Kidney (tissue), 14 donors: ENCODE data around the gene WNK4. TPM values are rescaled to one million over a fixed set of nuclear protein-coding genes. Genes with fewer than 3 reads are reported as not detected.

ENCODE experiments used
- DNase-seq, 5 donors: peaks; one replicate each; pipeline ENCODE4 v3.0.0-alpha.2; 2013 to 2020
- FAIRE-seq: peaks from 2 replicates; lab custom pipeline; 2012; peaks lifted over from hg19 to GRCh38; lab: Jason Lieb, UNC
- H3K27ac ChIP-seq, 2 donors: one replicate each; pipeline ENCODE4 v1.7.0; 2013; ENCODE audit warnings: low read depth in 2 of 2, low read length in 2 of 2, inconsistent platforms in 1 of 2
- H3K27me3 ChIP-seq: one replicate; pipeline ENCODE4 v1.7.1; 2013; ENCODE audit warnings: low read length, inconsistent platforms; ENCODE audit not compliant: control insufficient read depth, insufficient read depth
- H3K36me3 ChIP-seq, 3 donors: one replicate each; pipeline versions ENCODE4 v1.7.0 to v1.7.1; 2013; ENCODE audit warnings: low read length in 3 of 3, control low read depth in 1 of 3, inconsistent platforms in 1 of 3; ENCODE audit not compliant: insufficient read depth in 3 of 3, control insufficient read depth in 2 of 3
- H3K4me1 ChIP-seq, 3 donors: one replicate each; pipeline versions ENCODE4 v1.7.0 to v1.7.1; 2013; ENCODE audit warnings: low read length in 3 of 3, inconsistent platforms in 1 of 3, low read depth in 1 of 3; ENCODE audit not compliant: control insufficient read depth in 2 of 3, insufficient read depth in 2 of 3
- H3K4me3 ChIP-seq, 3 donors: one replicate each; pipeline versions ENCODE4 v1.7.0 to v1.8.1; 2013; ENCODE audit warnings: low read length in 3 of 3, control low read depth in 1 of 3, inconsistent platforms in 1 of 3
- H3K9ac ChIP-seq, 3 donors: one replicate each; pipeline versions ENCODE4 v1.7.0 to v1.7.1; 2013; ENCODE audit warnings: low read length in 3 of 3, control low read depth in 1 of 3, inconsistent platforms in 1 of 3
- H3K9me3 ChIP-seq, 3 donors: one replicate each; pipeline versions ENCODE4 v1.7.0 to v1.7.1; 2013; ENCODE audit warnings: low read length in 3 of 3, control low read depth in 1 of 3, inconsistent platforms in 1 of 3; ENCODE audit not compliant: control insufficient read depth in 2 of 3, insufficient read depth in 1 of 3
- CTCF ChIP-seq: IDR thresholded peaks from 3 replicates; pipeline ENCODE4 v1.5.1; 2012; ENCODE audit warnings: mild to moderate bottlenecking, moderate library complexity, borderline replicate concordance; ENCODE audit not compliant: insufficient read depth; ENCODE audit errors: extremely low read depth
- intact Hi-C: fragments of 100-400 bp; cut with DNase I; formaldehyde crosslinking; loops from one replicate; pipeline ENCODE4 v1.11.1; 2022
- polyA plus RNA-seq: library from polyadenylated mRNA; stranded (reverse); fragments of 350-450 nt; fragmentation: Illumina TruSeq; extraction: RNeasy Lipid Tissue Mini Kit (QIAGEN cat#74804); gene quantifications from one replicate; pipeline ENCODE4 v1.2.3, GENCODE V29; 2014; ENCODE audit warnings: low read depth, low replicate concordance; ENCODE audit not compliant: insufficient read depth
- total RNA-seq: library from RNA; stranded (reverse); fragmentation: NEBNext Ultra II Directional; extraction: Animal tissue kit (Norgen Biotek cat#: 25700); gene quantifications from one replicate; pipeline ENCODE4 v1.2.1, GENCODE V29; 2021
- donor health status: control.
- donor health status: control.
- donor health status: control.
- donor health status: control.
- donor health status: control.
- donor health status: DM: yes; HTN: yes; CAD: no.
- donor health status: Normal renal cell carcinoma (clear cell type).

WNK4 gene
- total and polyA plus RNA-seq, 2 donors from 2014 or later, result 14.9 to 26.4 TPM

- peaks cover 6 to 18% (median 15%) of the 10 kb centered on the region in 3 donors for H3K4me1 ChIP-seq
- H3K9ac ChIP-seq, result no peak overlapping the region
- FAIRE-seq (no peak), DNase-seq (no peak)
- no peaks in the 10 kb centered on the region for H3K27me3 ChIP-seq
- H3K9me3 ChIP-seq, result no peaks in the 10 kb centered on the region
- intact Hi-C loops, result no loop called here
- no peak overlapping the region for H3K27ac ChIP-seq
- no peak overlapping the region for H3K4me3 ChIP-seq
- no peaks in the 10 kb centered on the region for H3K36me3 ChIP-seq
- no peak for TF ChIP-seq CTCF
Observed at GRCh38 chr17:42748202-42748907, 32.1 kb upstream of the WNK4 start.

GRCh38 chr17:42748908-42749798 lies 31.3 kb upstream of the WNK4 start:
- H3K9me3 ChIP-seq, result no peaks in the 10 kb centered on the region
- FAIRE-seq (no peak), DNase-seq (no peak)
- H3K4me3 ChIP-seq, result no peak overlapping the region
- no peak overlapping the region for H3K9ac ChIP-seq
- intact Hi-C loops, result no loop called here
- no peaks in the 10 kb centered on the region for H3K27me3 ChIP-seq
- TF ChIP-seq CTCF, result no peak
- no peak overlapping the region for H3K27ac ChIP-seq
- no peaks in the 10 kb centered on the region for H3K36me3 ChIP-seq
- H3K4me1 ChIP-seq, result peaks cover 4 to 13% (median 10%) of the 10 kb centered on the region in 3 donors

- no peak for TF ChIP-seq CTCF
- intact Hi-C loops, result no loop called here
- Histone ChIP-seq H3K36me3 (no peaks in the 10 kb centered on the region), H3K27ac (no peak overlapping the region), H3K9ac (no peak overlapping the region), H3K4me1 (peaks cover 4 to 11% (median 6%) of the 10 kb centered on the region in 3 donors), H3K27me3 (no peaks in the 10 kb centered on the region), H3K4me3 (no peak overlapping the region), H3K9me3 (no peaks in the 10 kb centered on the region)
- FAIRE-seq (no peak), DNase-seq (no peak)
Observed at GRCh38 chr17:42750739-42751344, 29.6 kb upstream of the WNK4 start.
